ENCODE results near the gene DDX39A. TPM values are rescaled to one million over a fixed set of nuclear protein-coding genes. Genes with fewer than 3 reads are reported as not detected.

DDX39A gene
- polyA plus RNA-seq, 1 donor from 2014 or later: 76.4 TPM

- H3K36me3 ChIP-seq (ENCODE audit: insufficient read depth, low read length): no peaks in the 10 kb centered on the region
These were observed 31.2 kb upstream of the DDX39A start for GRCh38 chr19:14450168-14450874.

GRCh38 chr19:14449321-14449720 lies 30.2 kb upstream of the DDX39A start:
- H4K20me1 ChIP-seq (ENCODE audit: insufficient read depth): no peaks in the 10 kb centered on the region
- no peaks in the 10 kb centered on the region for H3K9me2 ChIP-seq (ENCODE audit: insufficient read depth, low read length)
- H3K4me3 ChIP-seq (ENCODE audit: low read length): no peak overlapping the region
- TF ChIP-seq POLR2AphosphoS5 (IDR thresholded peaks at IDR 0.05) (no peak), MXI1 (conservative IDR thresholded peaks at IDR 0.05; ENCODE audit: poor library complexity, severe bottlenecking) (no peak), EP300 (conservative IDR thresholded peaks at IDR 0.05; ENCODE audit: poor library complexity, severe bottlenecking) (no peak), EZH2 (IDR thresholded peaks at IDR 0.05; ENCODE audit: borderline replicate concordance, insufficient read depth, low read length, poor library complexity, severe bottlenecking) (no peak), CTCF (IDR thresholded peaks at IDR 0.05; ENCODE audit: poor library complexity, severe bottlenecking) (no peak), SMC3 (conservative IDR thresholded peaks at IDR 0.05; ENCODE audit: poor library complexity) (no peak), RAD21 (conservative IDR thresholded peaks at IDR 0.05) (no peak)

More at GRCh38 chr19:14450168-14450874, 31.2 kb upstream of the DDX39A start:
- H2AFZ ChIP-seq (ENCODE audit: low read depth, low read length): no peak overlapping the region
- H3K9ac ChIP-seq (ENCODE audit: low read length): no peak overlapping the region
- no peaks in the 10 kb centered on the region for H3K27me3 ChIP-seq (ENCODE audit: insufficient read depth, low read depth, low read length)
- H3K79me2 ChIP-seq (replicated peaks; ENCODE audit: insufficient read depth, low read length): no peaks in the 10 kb centered on the region
- H3K4me3 ChIP-seq (ENCODE audit: low read length): no peak overlapping the region
- H4K20me1 ChIP-seq (ENCODE audit: insufficient read depth): no peaks in the 10 kb centered on the region
- no peaks in the 10 kb centered on the region for H3K9me2 ChIP-seq (ENCODE audit: insufficient read depth, low read length)
- no peak overlapping the region for H3K27ac ChIP-seq (ENCODE audit: low read length)
- no peaks in the 10 kb centered on the region for H3F3A ChIP-seq (ENCODE audit: insufficient read depth, low read length, poor library complexity, severe bottlenecking)
- no peak for TF ChIP-seq POLR2AphosphoS5 (IDR thresholded peaks at IDR 0.05)
- TF ChIP-seq SMC3 (conservative IDR thresholded peaks at IDR 0.05; ENCODE audit: poor library complexity): no peak
- TF ChIP-seq MXI1 (conservative IDR thresholded peaks at IDR 0.05; ENCODE audit: poor library complexity, severe bottlenecking): no peak
- TF ChIP-seq CTCF (IDR thresholded peaks at IDR 0.05; ENCODE audit: poor library complexity, severe bottlenecking): no peak
- TF ChIP-seq REST (IDR thresholded peaks at IDR 0.05; ENCODE audit: borderline replicate concordance): no peak
- no peak overlapping the region for H3K4me2 ChIP-seq (ENCODE audit: low read length)
- no peaks in the 10 kb centered on the region for H3K9me3 ChIP-seq (ENCODE audit: low read length)

More at GRCh38 chr19:14449321-14449720, 30.2 kb upstream of the DDX39A start:
- no peaks in the 10 kb centered on the region for H3K9me3 ChIP-seq (ENCODE audit: low read length)
- H2AFZ ChIP-seq (ENCODE audit: low read depth, low read length): no peak overlapping the region
- no peak overlapping the region for H3K9ac ChIP-seq (ENCODE audit: low read length)
- no peaks in the 10 kb centered on the region for H3K36me3 ChIP-seq (ENCODE audit: insufficient read depth, low read length)
- H3K27me3 ChIP-seq (ENCODE audit: insufficient read depth, low read depth, low read length): no peaks in the 10 kb centered on the region
- no peaks in the 10 kb centered on the region for H3K79me2 ChIP-seq (replicated peaks; ENCODE audit: insufficient read depth, low read length)
- no peak overlapping the region for H3K4me2 ChIP-seq (ENCODE audit: low read length)
- no peak overlapping the region for H3K27ac ChIP-seq (ENCODE audit: low read length)
- H3F3A ChIP-seq (ENCODE audit: insufficient read depth, low read length, poor library complexity, severe bottlenecking): no peaks in the 10 kb centered on the region
